DOHH2 (cell line): ENCODE data around the gene MYEF2.

Source experiments
- H3F3A ChIP-seq: fragments of 200-600 bp; sonication (generic), shearing (Covaris generic); 2 replicates; pipeline ENCODE4 v1.6.0; 2016; ENCODE audit warnings: antibody characterized with exemption, mild to moderate bottlenecking; ENCODE audit not compliant: control insufficient read depth, insufficient read depth
- H3K27ac ChIP-seq: fragments of 200-600 bp; sonication (generic); 2 replicates; pipeline ENCODE4 v1.5.1; 2014; ENCODE audit warnings: low read depth, mild to moderate bottlenecking, low read length, moderate library complexity
- H3K27me3 ChIP-seq: fragments of 200-600 bp; sonication (generic); 2 replicates; pipeline ENCODE4 v1.6.1; 2014; ENCODE audit warnings: mild to moderate bottlenecking, low read length, mixed read lengths; ENCODE audit not compliant: control insufficient read depth
- H3K36me3 ChIP-seq: fragments of 200-600 bp; sonication (generic); 2 replicates; pipeline ENCODE4 v1.6.1; 2014; ENCODE audit warnings: mild to moderate bottlenecking, low read length, moderate library complexity, mixed read lengths; ENCODE audit not compliant: control insufficient read depth
- H3K4me1 ChIP-seq: fragments of 200-600 bp; sonication (generic); 2 replicates; pipeline ENCODE4 v1.6.1; 2014; ENCODE audit warnings: mild to moderate bottlenecking, low read length, mixed read lengths; ENCODE audit not compliant: control insufficient read depth
- H3K4me2 ChIP-seq: fragments of 200-600 bp; sonication (generic); 2 replicates; pipeline ENCODE4 v1.6.0; 2014; ENCODE audit warnings: mild to moderate bottlenecking, low read length, moderate library complexity
- H3K4me3 ChIP-seq: fragments of 200-600 bp; sonication (generic); 2 replicates; pipeline ENCODE4 v1.5.1; 2014; ENCODE audit warnings: mild to moderate bottlenecking, low read length, mixed read lengths
- H3K79me2 ChIP-seq: fragments of 200-600 bp; sonication (generic); 2 replicates; pipeline ENCODE4 v1.6.1; 2014; ENCODE audit warnings: mild to moderate bottlenecking, low read length, mixed read lengths; ENCODE audit not compliant: control insufficient read depth
- H3K9me2 ChIP-seq: fragments of 200-600 bp; sonication (generic); replicated peaks from 2 replicates; pipeline ENCODE4 v1.6.1; 2014; ENCODE audit warnings: mild to moderate bottlenecking, low read length, mixed read lengths; ENCODE audit not compliant: control insufficient read depth
- H3K9me3 ChIP-seq: fragments of 200-600 bp; sonication (generic); 2 replicates; pipeline ENCODE4 v1.6.1; 2014; ENCODE audit warnings: antibody characterized with exemption, low read length, mixed read lengths; ENCODE audit not compliant: control insufficient read depth, insufficient read depth
- H4K20me1 ChIP-seq: fragments of 200-600 bp; sonication (generic); 2 replicates; pipeline ENCODE4 v1.6.0; 2014; ENCODE audit warnings: low read depth, mild to moderate bottlenecking, antibody characterized with exemption, low read length, moderate library complexity; ENCODE audit not compliant: control insufficient read depth, insufficient read depth
- CTCF ChIP-seq: fragments of 200-600 bp; sonication (generic); IDR thresholded peaks from one replicate; pipeline ENCODE4 v1.5.1; 2014; ENCODE audit warnings: antibody characterized with exemption, mild to moderate bottlenecking, low read depth, low read length; ENCODE audit not compliant: poor library complexity, severe bottlenecking
- EZH2phosphoT487 ChIP-seq: fragments of 200-600 bp; sonication (generic); IDR thresholded peaks from 2 replicates; pipeline ENCODE4 v1.6.1; 2017; ENCODE audit warnings: borderline replicate concordance, mild to moderate bottlenecking, antibody characterized with exemption, low read length, moderate library complexity, mixed read lengths

MYEF2 gene

GRCh38 chr15:48202068-48202467, 24.0 kb upstream of the MYEF2 start:
- no peaks in the 10 kb centered on the region for H3K9me2 ChIP-seq
- no peaks in the 10 kb centered on the region for H4K20me1 ChIP-seq
- no peaks in the 10 kb centered on the region for H3K36me3 ChIP-seq
- TF ChIP-seq CTCF (no peak), EZH2phosphoT487 (no peak)
- H3K79me2 ChIP-seq, result no peaks in the 10 kb centered on the region
- no peaks in the 10 kb centered on the region for H3K4me1 ChIP-seq
- H3K9me3 ChIP-seq, result no peaks in the 10 kb centered on the region
- H3K27me3 ChIP-seq, result no peaks in the 10 kb centered on the region
- H3F3A ChIP-seq, result no peaks in the 10 kb centered on the region
- no peak overlapping the region for H3K4me3 ChIP-seq
- no peak overlapping the region for H3K4me2 ChIP-seq
- H3K27ac ChIP-seq, result no peak overlapping the region

GRCh38 chr15:48191574-48192225, 13.6 kb upstream of the MYEF2 start, which contains the start of gene CTXN2:
Gene CTXN2, plus strand, starts transcription at chr15:48191665. Its CDS starts 9,636 bp downstream, at chr15:48201301.
- Histone ChIP-seq H3K79me2 (no peaks in the 10 kb centered on the region), H3K4me2 (no peak within 1 kb of the TSS), H3F3A (no peaks in the 10 kb centered on the region), H3K4me1 (no peaks in the 10 kb centered on the region), H3K9me2 (no peaks in the 10 kb centered on the region), H3K9me3 (no peaks in the 10 kb centered on the region), H4K20me1 (no peaks in the 10 kb centered on the region), H3K27ac (no peak within 1 kb of the TSS), H3K27me3 (no peaks in the 10 kb centered on the region), H3K36me3 (no peaks in the 10 kb centered on the region), H3K4me3 (no peak within 1 kb of the TSS)
- TF ChIP-seq CTCF (no peak), EZH2phosphoT487 (no peak)

- Histone ChIP-seq H3K4me3 (no peak overlapping the region), H3K9me3 (no peaks in the 10 kb centered on the region), H3F3A (no peaks in the 10 kb centered on the region), H4K20me1 (no peaks in the 10 kb centered on the region), H3K4me1 (no peaks in the 10 kb centered on the region), H3K4me2 (no peak overlapping the region), H3K79me2 (no peaks in the 10 kb centered on the region), H3K27ac (no peak overlapping the region), H3K27me3 (no peaks in the 10 kb centered on the region), H3K36me3 (no peaks in the 10 kb centered on the region), H3K9me2 (no peaks in the 10 kb centered on the region)
- TF ChIP-seq EZH2phosphoT487, result no peak
- no peak for TF ChIP-seq CTCF
Measured at GRCh38 chr15:48190932-48191573, 13.0 kb upstream of the MYEF2 start.
